NCI-H345 (cell line): ENCODE data around the gene NECTIN1.
"Not testable (repeated sequence)": the region's sequence is repeated elsewhere in the genome, so short reads cannot be mapped to it uniquely, and the experiment has no call there.

Experiments
- DNase-seq: peaks from one replicate; lab custom pipeline; 2025; lab: John Stamatoyannopoulos, UW

NECTIN1 gene

DNA sequence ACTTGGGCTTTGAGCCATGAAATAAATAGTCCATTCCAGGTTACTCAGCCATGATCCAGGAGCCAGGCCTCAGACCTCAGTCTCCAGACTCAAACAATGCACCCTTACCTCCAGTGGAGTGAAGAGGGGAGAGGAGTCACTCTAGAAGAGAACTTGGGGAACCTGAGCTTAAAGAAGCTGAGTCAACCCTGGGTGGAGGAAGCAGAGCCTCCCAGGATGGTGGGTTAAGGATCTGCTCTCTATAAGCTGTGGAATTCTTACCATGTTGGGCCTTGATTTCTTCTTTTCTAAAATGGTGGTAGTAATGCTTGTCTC is 113.2 kb downstream of the NECTIN1 start:
- DNase-seq: no peak

DNA sequence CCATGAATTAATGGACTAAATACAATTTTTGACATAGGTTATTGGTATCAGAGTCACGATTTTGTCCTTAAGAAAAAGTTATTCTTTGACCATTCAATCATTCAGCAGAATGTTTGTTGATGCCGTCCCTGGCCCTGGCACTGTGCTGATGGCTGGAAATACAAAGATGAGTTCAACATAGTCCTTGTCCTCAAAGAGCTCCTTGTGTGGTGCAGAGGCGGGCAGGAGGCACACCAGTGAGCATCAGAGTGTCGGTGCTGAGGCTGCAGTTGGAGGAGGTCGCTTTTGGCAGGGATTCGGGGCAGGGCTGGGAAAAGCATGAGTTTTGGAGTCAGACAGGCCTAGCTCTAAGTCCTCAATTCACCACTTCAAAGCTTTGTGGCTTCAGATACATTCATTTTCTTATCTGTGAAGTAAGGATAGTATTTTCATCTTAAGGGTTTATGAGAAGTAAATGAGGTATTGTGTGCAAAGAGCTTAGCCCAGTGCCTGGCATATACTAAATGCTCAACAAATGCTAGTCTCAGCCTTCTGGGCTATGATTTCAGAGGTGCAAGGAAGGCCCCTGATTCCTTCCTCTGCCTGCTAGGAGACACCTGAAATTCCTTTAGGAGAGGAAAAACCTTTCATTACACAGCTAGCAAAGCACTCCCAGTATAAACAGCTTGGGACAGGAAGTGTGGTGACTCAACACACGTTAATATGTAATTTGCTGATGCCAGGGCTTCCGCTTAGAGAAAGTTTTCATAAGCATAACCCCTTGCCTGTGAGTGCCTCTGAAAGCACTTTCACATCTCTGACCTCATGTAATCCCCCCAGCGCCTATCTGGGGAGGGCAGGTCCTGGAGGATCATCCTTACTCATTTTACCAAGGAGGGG is 113.8 kb downstream of the NECTIN1 start:
- no peak for DNase-seq

DNA sequence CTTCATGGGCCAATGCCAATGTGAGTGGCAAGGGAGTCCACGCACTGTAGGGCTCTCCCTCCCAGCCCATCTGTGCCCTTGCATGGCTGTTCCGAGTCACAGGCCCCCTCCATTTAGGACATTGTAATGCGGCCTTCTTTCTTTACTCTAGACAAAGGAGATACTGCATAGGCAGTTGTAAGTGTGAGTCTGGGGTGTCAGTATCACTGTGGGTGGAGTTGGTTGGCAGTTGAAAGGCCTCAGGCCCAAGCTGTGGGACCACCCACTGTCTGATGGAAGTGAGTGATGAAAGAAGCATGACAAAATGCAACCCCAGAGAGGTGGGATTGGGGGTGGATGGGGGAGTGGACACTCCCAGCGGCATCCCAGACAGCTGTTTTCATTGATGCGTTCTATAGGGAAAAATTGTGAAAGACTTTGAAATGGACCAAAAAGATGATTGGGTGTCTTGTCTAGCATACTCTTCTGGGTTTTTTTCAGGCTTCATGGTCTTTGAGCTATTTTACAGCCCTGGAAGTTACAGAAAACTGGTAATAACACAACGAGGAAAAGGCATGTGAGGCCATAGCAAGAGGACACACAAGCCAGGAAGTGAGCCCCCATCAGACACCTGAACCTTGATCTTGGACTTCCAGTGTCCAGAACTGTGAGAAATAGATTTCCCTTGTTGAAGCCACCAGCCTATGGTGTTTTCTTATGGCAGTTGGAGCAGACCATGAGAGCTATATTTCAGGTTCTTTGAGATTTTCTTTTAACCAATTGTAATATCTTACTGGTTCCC is 114.6 kb downstream of the NECTIN1 start:
- DNase-seq: no peak

DNA sequence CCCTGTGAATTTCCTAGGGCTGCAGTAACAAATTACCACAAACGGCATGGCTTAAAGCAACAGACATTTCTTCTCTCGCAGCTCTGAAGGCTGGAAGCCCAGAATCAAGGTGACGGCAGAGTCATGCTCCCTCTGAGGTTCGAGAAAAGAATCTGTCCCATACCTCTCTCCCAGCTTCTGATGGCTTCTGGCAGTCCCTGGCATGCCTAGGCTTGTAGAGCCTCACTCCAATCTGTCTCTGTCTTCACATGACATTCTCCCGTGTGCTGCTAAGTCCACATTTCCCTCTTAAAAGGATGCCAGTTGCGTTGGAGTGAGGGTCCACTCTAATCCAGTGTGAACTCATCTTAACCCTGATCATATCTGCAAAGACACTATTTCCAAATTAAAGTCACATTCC is 116.2 kb downstream of the NECTIN1 start:
- DNase-seq: no peak

DNA sequence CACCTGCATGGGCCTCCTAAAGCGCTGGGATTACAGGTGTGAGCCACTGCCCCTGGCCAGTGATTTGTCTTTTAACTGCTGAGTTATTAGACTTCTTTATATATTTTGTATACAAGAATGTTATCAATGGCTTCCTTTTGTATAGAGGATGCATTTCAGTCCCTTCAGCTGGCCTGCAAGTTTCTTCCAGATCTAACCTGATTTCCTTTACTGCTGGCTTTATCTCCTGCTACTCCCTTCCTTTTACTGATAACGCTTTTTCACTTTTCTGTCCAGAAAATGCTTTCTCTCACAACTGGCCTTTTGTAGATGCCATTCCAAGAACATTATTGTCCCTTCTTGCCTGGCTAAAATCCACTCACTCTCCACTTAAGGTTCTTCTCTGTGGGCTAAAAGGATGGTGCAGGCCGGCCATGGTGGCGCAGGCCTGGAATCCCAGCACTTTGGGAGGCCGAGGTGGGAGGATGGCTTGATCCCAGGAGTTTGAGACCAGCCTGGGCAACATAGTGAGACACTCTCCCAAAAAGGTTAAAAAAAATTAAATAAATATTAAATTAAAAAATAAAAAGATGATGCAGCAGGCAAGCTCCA is 118.1 kb downstream of the NECTIN1 start:
- no peak for DNase-seq

DNA sequence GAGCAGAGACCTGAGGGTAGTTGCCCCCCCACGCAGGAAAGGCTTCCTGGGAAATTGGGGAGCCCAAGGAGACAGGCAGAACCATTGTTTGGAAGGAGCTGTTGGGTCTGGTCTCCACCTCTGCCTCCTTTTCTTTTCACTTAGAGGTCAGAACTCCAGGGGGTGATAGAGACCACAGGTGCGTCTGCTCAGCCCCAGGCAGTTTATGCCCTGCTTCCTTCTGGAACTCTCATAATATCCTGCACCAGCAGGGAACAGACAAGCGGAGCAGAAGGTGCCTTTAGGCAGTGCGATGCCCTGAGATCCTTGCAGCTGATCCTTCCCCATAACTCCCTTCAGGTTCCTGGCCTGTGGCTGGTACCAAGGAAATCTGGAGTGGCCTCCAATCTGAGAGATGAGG is 120.2 kb downstream of the NECTIN1 start:
- DNase-seq: no peak

DNA sequence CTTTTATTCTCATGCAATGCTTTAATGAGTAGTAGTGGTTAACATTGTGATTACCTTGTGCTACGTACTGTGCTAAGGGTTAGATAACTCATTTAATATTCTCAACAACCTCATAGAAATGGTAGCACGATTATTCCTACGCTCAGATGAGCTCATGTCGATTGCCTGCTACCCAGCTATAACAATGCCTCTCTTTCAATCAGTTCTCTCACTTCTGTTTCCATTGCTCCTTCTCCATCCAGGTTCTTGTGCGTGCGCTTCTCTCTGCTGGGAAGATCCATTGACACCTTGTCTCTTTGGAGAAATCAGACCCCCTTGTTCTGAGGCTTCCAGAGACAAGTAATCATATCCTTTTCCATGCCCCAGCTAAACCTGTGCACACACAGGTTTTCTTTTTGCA is 120.8 kb downstream of the NECTIN1 start:
- no peak for DNase-seq

DNA sequence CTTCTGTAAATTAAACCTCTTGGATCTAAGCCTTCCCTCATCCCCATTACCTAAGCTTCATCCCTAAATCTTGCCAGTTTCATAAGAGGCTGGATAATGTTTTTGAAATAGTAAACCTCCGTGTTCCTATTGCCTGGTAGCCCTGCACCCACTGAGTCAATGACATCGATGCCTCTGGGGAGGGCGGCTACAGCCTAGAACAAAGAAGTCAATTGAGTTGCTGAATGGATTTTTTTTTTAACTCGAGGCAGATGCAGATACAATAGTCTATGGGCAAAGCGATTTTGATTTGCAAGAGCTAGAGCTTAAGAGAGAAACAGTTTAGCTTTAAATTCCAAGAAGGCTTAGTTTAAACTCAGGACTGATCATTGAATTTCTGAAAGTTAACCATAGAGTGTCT is 121.3 kb downstream of the NECTIN1 start:
- DNase-seq: peak; percentile 52

DNA sequence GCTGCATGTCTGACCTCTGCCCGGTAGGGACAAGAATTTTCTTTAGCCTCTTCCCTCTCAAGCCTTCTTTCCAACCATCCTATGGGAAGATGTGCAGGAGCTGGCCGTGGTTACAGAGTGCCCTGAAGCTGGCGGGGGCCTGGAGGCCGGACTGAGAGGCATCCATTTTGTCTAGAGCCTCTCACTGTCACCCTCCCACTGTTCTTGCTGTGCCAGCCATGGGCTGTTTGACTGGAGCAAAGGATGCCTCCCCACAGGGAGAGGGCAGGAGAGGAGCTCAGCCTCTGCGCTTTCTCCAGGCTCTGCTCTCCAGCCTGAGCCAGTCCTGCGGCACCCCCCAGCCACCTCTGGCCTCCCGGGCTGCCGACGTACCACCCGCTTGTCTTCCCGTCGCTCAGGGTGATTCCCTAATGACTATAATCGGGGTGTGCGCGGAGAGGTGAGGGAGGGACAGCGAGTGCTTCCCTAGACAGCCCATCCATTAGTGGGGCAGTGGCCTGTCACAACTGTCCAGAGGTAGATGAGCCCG is 123.8 kb downstream of the NECTIN1 start:
- no peak for DNase-seq

DNA sequence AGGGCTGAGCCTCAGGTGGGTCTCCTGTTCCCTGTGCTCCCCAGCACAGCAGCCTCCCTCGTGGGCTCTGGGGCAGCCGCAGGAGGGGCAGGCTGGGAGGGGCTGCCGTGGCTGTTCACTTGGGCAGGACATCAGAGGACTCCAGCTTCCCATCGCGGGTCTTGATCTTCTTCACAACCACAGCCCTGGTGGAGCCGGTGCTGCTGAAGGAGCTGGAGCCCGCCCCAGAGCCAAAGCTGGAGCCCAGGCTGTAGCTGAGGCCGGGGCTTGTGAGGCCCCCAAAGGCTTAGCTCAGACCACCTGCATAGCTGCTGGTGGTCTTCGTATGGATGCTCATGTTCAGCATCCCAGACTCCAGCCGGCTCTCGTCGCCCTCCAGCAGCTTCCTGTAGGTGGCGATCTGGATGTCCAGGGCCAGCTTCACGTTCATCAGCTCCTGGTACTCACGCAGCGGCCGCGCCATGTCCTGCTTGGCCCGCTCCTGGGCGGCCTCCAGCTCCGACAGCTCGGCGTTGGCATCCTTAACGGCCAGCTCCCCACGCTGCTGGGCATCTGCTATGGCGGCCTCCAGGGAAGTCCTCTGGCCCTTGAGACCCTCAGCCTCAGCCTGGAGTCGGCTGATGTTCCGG is 126.1 kb downstream of the NECTIN1 start:
- DNase-seq: no peak

DNA sequence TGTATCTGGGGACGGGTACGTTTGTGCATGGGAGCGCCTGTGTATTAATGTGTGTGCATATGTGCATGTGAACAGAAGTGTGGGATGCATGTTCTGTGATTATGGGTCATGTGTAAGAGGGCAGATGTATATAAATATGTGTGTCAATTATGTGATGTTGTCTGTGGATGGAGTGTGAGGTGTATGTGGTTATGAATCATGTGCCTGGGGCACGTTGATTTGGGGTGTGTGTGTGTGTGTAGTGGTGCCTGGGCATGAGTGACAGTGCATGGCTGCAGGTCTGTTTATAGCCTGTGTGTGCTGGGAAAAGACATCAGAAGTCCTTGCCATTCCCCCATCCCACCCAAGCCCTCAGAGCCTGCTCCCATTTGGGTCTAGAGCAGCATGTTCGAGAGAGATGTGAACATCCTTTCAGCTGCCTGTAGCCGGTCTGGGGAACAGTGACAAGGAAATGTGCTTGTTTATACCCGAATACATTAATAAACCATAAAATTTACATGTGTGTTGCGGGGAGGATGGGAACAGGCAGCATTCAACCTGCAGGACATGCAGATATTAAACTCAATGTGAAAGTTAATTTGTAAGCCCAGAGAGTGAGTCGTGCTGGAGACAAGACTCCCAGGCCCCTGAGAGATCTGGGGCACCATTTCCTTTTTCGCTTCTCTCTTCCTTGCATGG is 129.0 kb downstream of the NECTIN1 start:
- no peak for DNase-seq

DNA sequence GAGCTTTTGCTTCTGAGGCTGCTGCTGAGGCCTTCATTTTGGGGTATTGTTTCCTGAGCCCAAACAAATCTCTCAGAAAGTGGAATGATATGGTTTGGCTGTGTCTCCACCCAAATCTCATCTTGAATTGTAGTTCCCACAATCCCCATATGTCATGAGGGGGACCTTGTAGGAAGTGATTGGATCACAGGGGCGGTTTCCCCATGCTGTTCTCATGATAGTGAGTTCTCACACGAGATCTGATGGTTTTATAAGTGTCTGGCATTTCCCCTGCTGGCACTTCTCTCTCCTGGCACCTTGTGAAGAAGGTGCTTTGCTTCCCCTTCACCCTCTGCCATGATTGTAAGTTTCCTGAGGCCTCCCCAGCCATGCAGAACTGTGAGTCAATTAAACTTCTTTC is 133.1 kb downstream of the NECTIN1 start:
- DNase-seq: not testable (repeated sequence)

DNA sequence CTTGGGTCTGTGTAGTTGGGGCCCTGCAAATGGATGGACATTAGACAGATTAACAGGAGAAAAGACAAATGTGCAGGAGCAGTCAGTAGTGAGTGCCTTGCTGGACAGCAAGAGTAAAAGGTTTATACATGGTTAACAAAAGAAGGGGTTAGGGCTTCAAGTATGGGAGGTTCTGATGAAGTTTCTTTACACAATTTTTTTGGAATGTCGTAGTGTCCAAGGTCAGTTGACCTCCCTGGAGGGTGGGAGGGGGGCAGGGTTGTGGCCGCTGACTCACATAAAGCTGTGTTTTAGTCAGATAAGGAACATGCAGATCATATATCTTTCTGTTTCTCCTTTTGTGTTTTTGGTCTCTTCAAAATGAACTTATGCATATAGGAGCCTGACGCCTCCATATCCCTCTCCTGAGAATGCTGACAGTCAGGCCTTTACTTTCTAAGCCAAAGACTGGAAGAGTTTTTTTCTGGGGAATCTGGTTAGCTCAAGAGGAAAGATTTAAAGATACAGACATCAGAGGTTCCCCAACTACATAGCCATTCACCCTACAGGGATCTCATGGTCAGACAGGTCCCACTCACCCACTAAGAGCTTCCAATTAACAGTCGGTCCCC is 134.3 kb downstream of the NECTIN1 start:
- no peak for DNase-seq

DNA sequence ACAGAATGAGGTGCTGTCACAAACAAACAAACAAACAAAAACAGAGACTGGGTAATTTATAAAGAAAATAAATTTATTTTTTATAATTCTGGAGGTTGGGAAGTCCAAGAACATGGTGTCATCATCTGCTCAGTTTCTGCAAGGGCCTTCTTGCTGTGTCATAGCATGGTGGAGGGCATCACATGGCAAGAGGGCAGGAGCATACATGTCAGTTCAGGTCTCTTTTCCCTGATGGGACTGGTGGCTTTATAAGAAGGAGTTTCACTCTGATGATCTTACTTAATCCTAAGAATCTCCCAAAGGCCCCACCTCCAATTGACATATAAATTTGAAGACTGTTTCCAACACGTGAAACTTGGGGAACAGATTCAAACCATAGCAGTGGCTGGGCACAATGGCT is 135.7 kb downstream of the NECTIN1 start:
- no peak for DNase-seq

DNA sequence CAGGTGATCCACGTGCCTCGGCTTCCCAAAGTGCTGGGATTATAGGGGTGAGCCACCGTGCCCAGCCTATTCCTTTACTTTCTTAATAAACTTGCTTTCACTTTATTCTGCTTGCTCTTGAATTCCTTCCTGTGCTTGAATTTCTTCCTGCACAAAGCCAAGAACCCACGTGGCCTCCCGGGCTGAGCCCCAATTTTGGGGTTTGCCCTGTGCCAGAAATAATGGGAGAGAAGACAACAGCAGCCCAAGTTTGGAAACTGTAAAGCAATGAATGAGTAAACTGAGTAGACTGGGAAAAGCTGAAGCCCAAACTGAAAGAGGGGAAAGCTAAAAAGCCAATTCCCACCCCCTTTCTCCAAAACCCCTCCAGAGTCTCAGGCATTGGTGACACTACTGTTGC is 136.4 kb downstream of the NECTIN1 start:
- no peak for DNase-seq

DNA sequence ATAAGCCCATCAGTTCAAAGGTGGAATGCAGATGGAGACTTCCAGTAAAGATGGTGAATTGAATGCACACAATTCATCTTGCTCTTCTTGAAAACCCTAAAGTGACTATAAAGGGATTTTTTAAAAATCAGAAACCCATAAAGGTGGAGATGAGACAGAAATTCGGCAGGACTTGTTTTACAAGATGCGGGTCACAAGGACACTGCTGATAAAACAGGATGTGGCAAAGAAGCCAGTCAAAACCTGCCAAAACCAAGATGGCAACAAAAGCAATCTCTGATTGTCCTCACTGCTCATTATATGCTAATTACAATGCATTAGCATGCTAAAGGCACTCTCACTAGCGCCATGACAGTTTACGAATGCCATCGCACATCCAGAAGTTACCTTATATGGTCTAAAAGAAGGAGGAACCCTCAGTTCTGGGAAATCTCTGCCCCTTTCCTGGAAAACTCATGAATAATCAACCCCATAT is 137.1 kb downstream of the NECTIN1 start:
- no peak for DNase-seq

DNA sequence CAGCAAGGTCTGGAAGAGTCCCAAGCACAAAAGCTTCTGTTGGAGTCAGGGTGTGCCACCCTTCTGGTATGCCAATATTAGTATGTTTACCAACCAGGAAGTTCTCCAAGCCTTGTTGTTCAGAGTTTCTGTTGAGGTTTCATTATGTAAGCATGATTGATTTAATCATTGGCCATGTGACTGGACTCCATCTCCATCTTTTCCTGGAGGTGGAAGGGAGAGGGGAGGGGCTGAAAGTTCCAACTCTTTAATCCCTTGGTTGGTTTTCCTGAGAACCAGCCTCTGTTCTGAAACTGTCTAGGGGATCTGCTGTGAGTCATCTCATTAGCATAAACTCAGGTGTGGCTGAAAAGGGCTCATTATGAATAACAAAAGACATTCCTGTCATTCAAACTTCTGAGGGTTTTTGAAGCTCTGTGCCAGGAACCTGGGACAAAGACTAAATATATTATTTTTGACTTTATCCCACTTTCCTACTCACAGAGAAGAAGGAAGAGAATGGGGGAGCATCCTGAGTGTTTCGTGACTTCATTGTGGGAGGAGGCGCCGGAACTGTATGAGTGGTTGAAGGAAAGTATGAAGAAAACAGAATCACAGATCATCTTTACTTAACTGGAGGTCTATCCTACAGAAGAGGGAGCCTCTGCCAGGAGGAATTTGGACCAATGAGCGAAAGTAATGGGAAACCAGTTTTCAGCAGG is 138.2 kb downstream of the NECTIN1 start:
- no peak for DNase-seq

DNA sequence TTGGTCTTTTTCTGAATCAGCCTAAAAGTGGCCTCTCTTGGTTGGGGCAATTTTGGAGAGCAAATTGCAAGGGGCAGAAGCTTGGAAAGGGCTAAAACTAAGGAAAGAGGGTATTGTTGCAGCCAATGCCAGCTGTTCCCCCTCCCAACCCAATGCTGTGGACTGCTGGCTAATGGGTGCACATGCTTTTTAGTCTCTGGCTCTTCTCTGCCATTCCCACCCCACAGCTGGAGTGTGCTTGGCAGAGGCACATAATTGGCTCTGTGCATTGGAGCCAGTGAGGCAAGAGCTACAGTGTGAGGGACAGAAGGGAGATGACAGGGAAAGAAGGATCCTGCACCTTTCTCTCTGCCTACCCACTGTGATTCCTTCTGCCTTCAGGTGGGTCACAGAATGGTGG is 140.0 kb downstream of the NECTIN1 start:
- no peak for DNase-seq
